Lung (tissue), 12 donors: ENCODE results near the gene AIP. TPM values are rescaled to one million over a fixed set of nuclear protein-coding genes. Genes with fewer than 3 reads are reported as not detected.

Experiments
- ATAC-seq: fragments of 200-7000 bp; cut with Tn5 transposase; one replicate; pipeline ENCODE4 v1.9.1; 2020; ENCODE audit warnings: moderate number of reproducible peaks; ENCODE audit not compliant: insufficient read depth, low FRiP score
- DNase-seq, 3 donors: peaks; one replicate each; pipeline ENCODE4 v3.0.0-alpha.2; 2013 to 2017
- H3K27ac ChIP-seq, 2 donors: one replicate each; pipeline ENCODE4 v1.5.1; 2013; ENCODE audit warnings: mild to moderate bottlenecking in 2 of 2, moderate library complexity in 2 of 2, control low read depth in 1 of 2, inconsistent platforms in 1 of 2, low read depth in 1 of 2, low read length in 1 of 2
- H3K27me3 ChIP-seq, 3 donors: one replicate each; pipeline ENCODE4 v1.5.1; 2013; ENCODE audit warnings: low read length in 2 of 3; ENCODE audit not compliant: control insufficient read depth in 3 of 3, insufficient read depth in 3 of 3
- H3K36me3 ChIP-seq, 4 donors: one replicate each; pipeline ENCODE4 v1.5.1; 2013; ENCODE audit warnings: low read length in 4 of 4, mild to moderate bottlenecking in 1 of 4, moderate library complexity in 1 of 4; ENCODE audit not compliant: control insufficient read depth in 4 of 4, insufficient read depth in 4 of 4
- H3K4me1 ChIP-seq, 5 donors: one replicate each; pipeline ENCODE4 v1.5.1; 2013; ENCODE audit warnings: low read length in 5 of 5, mild to moderate bottlenecking in 2 of 5, moderate library complexity in 1 of 5; ENCODE audit not compliant: control insufficient read depth in 5 of 5, insufficient read depth in 5 of 5
- H3K4me3 ChIP-seq: one replicate; pipeline ENCODE4 v1.5.1; 2013; ENCODE audit warnings: mild to moderate bottlenecking, control low read depth, moderate library complexity
- H3K9ac ChIP-seq, 2 donors: one replicate each; pipeline ENCODE4 v1.5.1; 2013; ENCODE audit warnings: low read length in 2 of 2, control low read depth in 1 of 2; ENCODE audit not compliant: insufficient read depth in 1 of 2
- H3K9me3 ChIP-seq, 4 donors: one replicate each; pipeline ENCODE4 v1.5.1; 2013; ENCODE audit warnings: low read length in 3 of 4, mild to moderate bottlenecking in 1 of 4, moderate library complexity in 1 of 4; ENCODE audit not compliant: control insufficient read depth in 4 of 4, insufficient read depth in 3 of 4
- WGBS, 2 donors: extraction: QIAGEN DNeasy Blood & Tissue Kit; methylation state at CpG; one replicate each; pipeline ENCODE4 v1.1.7; 2013; 5-methylcytosine and 5-hydroxymethylcytosine counted together
- polyA plus RNA-seq, 2 donors: library from polyadenylated mRNA; stranded (reverse); fragments of 200-250 nt; gene quantifications; one replicate each; pipeline ENCODE4 v1.2.1, GENCODE V29; 2013
- total RNA-seq, 2 donors: library from RNA; depleted of rRNA in 1 of 2; stranded (reverse); fragments of >200 nt in 1 of 2; gene quantifications; one replicate each; pipeline ENCODE4 v1.2.1, GENCODE V29; 2014 to 2021
- TF ChIP-seq, protein P1 (sequence below): IDR thresholded peaks from 2 replicates; pipeline ENCODE4 v1.5.1; 2012; ENCODE audit warnings: mild to moderate bottlenecking; ENCODE audit errors: control extremely low read depth, extremely low read depth
- donor health status: control.
- donor health status: control.
- donor health status: Bipolar disorder and iron deficiency.
- donor health status: healthy.
- donor health status: DM: yes; HTN: yes; CAD: no.

The AIP gene
- total and polyA plus RNA-seq, 4 donors = 60.0 to 126 (median 73.8) TPM

- Histone ChIP-seq H3K9me3 (no peaks in the 10 kb centered on the region), H3K27ac (no peak overlapping the region), H3K36me3 (no peaks in the 10 kb centered on the region), H3K4me1 (peaks cover 0 to 19% (median 4%) of the 10 kb centered on the region in 5 donors), H3K4me3 (no peak overlapping the region), H3K27me3 (no peaks in the 10 kb centered on the region), H3K9ac (no peak overlapping the region)
- DNase-seq = no peak
- TF ChIP-seq, protein P1, sequence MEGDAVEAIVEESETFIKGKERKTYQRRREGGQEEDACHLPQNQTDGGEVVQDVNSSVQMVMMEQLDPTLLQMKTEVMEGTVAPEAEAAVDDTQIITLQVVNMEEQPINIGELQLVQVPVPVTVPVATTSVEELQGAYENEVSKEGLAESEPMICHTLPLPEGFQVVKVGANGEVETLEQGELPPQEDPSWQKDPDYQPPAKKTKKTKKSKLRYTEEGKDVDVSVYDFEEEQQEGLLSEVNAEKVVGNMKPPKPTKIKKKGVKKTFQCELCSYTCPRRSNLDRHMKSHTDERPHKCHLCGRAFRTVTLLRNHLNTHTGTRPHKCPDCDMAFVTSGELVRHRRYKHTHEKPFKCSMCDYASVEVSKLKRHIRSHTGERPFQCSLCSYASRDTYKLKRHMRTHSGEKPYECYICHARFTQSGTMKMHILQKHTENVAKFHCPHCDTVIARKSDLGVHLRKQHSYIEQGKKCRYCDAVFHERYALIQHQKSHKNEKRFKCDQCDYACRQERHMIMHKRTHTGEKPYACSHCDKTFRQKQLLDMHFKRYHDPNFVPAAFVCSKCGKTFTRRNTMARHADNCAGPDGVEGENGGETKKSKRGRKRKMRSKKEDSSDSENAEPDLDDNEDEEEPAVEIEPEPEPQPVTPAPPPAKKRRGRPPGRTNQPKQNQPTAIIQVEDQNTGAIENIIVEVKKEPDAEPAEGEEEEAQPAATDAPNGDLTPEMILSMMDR = no peak
- ATAC-seq = no peak
- 96 to 97% methylated on average over 10 of the region's 10 CpGs for WGBS, 2 donors
Measured at GRCh38 chr11:67463186-67463585, 19.6 kb upstream of the AIP start.

DNA sequence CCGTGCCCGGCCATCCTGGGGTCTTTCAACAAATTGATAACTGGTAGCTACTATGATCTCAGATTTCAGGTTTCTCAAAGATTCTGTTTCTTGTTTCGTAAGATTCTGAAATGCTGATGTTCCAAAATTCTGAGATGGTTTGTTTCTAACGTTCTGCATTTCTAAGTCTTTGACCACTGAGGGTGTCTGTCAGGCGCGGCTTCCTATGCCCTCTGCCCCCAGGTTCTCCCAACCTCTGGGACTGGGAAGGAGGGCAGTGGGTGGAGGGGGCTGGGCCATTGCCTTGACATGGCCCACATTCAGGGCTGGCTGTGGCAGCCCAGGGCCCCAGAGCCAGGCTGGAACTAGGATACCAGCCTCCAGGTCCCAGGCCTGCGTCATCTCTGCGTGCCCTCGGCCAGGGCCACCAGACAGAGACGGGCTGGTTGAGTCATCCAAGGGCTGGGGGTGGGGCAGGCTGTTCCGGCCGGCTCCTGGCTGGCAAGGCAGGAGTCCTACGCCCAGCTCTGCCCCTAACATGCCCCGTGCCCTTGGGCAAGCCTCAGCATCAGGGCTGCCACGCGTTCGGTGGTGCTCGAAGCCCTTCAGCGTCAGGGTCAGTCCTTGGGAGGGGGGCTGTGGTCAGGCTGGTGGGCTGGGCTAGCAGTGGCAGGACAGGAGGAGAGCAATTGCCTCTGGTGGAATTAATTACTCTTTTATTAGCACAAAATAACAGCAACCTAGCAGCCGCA is 19.0 kb upstream of the AIP start:
- Histone ChIP-seq H3K9me3 (no peaks in the 10 kb centered on the region), H3K4me3 (peak overlapping the region; percentile 25), H3K27me3 (no peaks in the 10 kb centered on the region), H3K9ac (no peak overlapping the region), H3K4me1 (peaks cover 0 to 19% (median 4%) of the 10 kb centered on the region in 5 donors), H3K36me3 (no peaks in the 10 kb centered on the region), H3K27ac (peak overlapping the region; percentile 57 to 90)
- DNase-seq (no peak), ATAC-seq (peak; percentile 29)
- TF ChIP-seq, protein P1 = no peak
- 73 to 80% methylated on average over 19 to 20 of the region's 20 CpGs for WGBS, 2 donors

GRCh38 chr11:67464411-67465188 is 18.2 kb upstream of the AIP start:
- H3K4me3 ChIP-seq = peak overlapping the region; percentile 73
- H3K9ac ChIP-seq = no peak overlapping the region
- H3K36me3 ChIP-seq = no peaks in the 10 kb centered on the region
- no peaks in the 10 kb centered on the region for H3K27me3 ChIP-seq
- ATAC-seq (peak; percentile 73), DNase-seq (peak; percentile 58 to 86 (median 80))
- H3K4me1 ChIP-seq = peaks cover 0 to 19% (median 4%) of the 10 kb centered on the region in 5 donors
- H3K9me3 ChIP-seq = no peaks in the 10 kb centered on the region
- WGBS, 2 donors = 14 to 15% methylated on average over 40 to 56 of the region's 56 CpGs
- H3K27ac ChIP-seq = peak overlapping the region; percentile 90 to 96
- TF ChIP-seq, protein P1 = no peak
